ENCODE measurements around the gene TMIGD1. TPM values are rescaled to one million over a fixed set of nuclear protein-coding genes. Genes with fewer than 3 reads are reported as not detected.

TMIGD1 gene
- total and polyA plus RNA-seq, 10 of the 15 experiments (the other 5 are each of a cell fraction or from before 2014, with no cell fraction given), result not detected

DNA sequence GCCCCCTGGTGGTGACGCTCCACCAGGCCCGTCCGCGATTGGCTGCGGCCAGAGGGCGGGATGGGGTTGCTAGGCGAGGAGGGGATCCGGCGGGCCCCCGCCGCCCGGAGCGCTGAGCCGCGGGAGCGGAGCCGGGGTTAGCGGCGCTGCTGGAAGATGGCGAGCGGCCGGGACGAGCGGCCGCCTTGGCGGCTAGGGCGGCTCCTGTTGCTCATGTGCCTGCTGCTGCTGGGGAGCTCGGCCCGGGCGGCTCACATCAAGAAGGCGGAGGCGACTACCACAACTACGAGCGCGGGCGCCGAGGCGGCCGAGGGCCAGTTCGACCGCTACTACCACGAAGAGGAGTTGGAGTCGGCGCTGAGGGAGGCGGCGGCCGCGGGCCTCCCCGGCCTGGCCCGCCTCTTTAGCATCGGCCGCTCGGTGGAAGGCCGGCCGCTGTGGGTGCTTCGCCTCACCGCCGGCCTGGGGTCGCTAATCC lies 45.0 kb upstream of the TMIGD1 start, which contains the start of gene CPD (continued):
- TF ChIP-seq, protein P1, sequence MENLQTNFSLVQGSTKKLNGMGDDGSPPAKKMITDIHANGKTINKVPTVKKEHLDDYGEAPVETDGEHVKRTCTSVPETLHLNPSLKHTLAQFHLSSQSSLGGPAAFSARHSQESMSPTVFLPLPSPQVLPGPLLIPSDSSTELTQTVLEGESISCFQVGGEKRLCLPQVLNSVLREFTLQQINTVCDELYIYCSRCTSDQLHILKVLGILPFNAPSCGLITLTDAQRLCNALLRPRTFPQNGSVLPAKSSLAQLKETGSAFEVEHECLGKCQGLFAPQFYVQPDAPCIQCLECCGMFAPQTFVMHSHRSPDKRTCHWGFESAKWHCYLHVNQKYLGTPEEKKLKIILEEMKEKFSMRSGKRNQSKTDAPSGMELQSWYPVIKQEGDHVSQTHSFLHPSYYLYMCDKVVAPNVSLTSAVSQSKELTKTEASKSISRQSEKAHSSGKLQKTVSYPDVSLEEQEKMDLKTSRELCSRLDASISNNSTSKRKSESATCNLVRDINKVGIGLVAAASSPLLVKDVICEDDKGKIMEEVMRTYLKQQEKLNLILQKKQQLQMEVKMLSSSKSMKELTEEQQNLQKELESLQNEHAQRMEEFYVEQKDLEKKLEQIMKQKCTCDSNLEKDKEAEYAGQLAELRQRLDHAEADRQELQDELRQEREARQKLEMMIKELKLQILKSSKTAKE (IDR thresholded peaks at IDR 0.05; ENCODE audit: low read depth, poor library complexity, severe bottlenecking), result no peak
- TF ChIP-seq ETV6 (conservative IDR thresholded peaks at IDR 0.05 in 1 of 2, IDR thresholded peaks at IDR 0.05 in 1 of 2; ENCODE audit: borderline replicate concordance in 1 of 2, low read depth in 1 of 2) (no peak), ASH2L (IDR thresholded peaks at IDR 0.05; ENCODE audit: borderline replicate concordance, low read depth) (peak; percentile 29; the same call in 1 of the 2 replicates), RB1 (IDR thresholded peaks at IDR 0.05; ENCODE audit: borderline replicate concordance) (0 out of 2 replicates have a peak, but pooled peaks have one; percentile 56), HCFC1 (IDR thresholded peaks at IDR 0.05; ENCODE audit: low read length) (peak; percentile 36; the same call in 1 of the 2 replicates), POU2F2 (IDR thresholded peaks at IDR 0.05; ENCODE audit: borderline replicate concordance, low read depth, low read length) (0 out of 3 replicates have a peak, but pooled peaks have one; percentile 45), CEBPB (IDR thresholded peaks at IDR 0.05; ENCODE audit: borderline replicate concordance in 1 of 2, low read depth in 2 of 2, low read length in 2 of 2) (no peak), CHD2 (IDR thresholded peaks at IDR 0.05; ENCODE audit: borderline replicate concordance, low read depth, low read length) (peak; percentile 63; the same call in 1 of the 2 replicates), NFYA (IDR thresholded peaks at IDR 0.05; ENCODE audit: borderline replicate concordance, low read depth, low read length) (no peak), MEF2A (IDR thresholded peaks at IDR 0.05; ENCODE audit: insufficient read depth, low read depth, low read length) (no peak), HDGF (IDR thresholded peaks at IDR 0.05) (no peak), NR2F1 (conservative IDR thresholded peaks at IDR 0.05) (peak; percentile 26; the same call in 1 of the 2 replicates), MEF2B (IDR thresholded peaks at IDR 0.05; ENCODE audit: partially characterized antibody, poor library complexity, severe bottlenecking) (no peak), ZNF24 (IDR thresholded peaks at IDR 0.05) (no peak), ZBED1 (IDR thresholded peaks at IDR 0.05; ENCODE audit: borderline replicate concordance) (no peak), BACH1 (IDR thresholded peaks at IDR 0.05; ENCODE audit: borderline replicate concordance) (peak; percentile 61; the same call in 1 of the 2 replicates), NR2C2 (IDR thresholded peaks at IDR 0.05; ENCODE audit: borderline replicate concordance, control insufficient read depth, insufficient read length, low read depth) (no peak), EGR1 (IDR thresholded peaks at IDR 0.05; ENCODE audit: borderline replicate concordance in 1 of 2, low read depth in 2 of 2, low read length in 2 of 2) (peak in 1 of 2 experiments; percentile 26; a peak in 1 of 3 replicates), ZNF217 (IDR thresholded peaks at IDR 0.05) (no peak), SMAD5 (IDR thresholded peaks at IDR 0.05; ENCODE audit: low read depth) (no peak)
- TF ChIP-seq, protein P2, sequence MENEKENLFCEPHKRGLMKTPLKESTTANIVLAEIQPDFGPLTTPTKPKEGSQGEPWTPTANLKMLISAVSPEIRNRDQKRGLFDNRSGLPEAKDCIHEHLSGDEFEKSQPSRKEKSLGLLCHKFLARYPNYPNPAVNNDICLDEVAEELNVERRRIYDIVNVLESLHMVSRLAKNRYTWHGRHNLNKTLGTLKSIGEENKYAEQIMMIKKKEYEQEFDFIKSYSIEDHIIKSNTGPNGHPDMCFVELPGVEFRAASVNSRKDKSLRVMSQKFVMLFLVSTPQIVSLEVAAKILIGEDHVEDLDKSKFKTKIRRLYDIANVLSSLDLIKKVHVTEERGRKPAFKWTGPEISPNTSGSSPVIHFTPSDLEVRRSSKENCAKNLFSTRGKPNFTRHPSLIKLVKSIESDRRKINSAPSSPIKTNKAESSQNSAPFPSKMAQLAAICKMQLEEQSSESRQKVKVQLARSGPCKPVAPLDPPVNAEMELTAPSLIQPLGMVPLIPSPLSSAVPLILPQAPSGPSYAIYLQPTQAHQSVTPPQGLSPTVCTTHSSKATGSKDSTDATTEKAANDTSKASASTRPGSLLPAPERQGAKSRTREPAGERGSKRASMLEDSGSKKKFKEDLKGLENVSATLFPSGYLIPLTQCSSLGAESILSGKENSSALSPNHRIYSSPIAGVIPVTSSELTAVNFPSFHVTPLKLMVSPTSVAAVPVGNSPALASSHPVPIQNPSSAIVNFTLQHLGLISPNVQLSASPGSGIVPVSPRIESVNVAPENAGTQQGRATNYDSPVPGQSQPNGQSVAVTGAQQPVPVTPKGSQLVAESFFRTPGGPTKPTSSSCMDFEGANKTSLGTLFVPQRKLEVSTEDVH (IDR thresholded peaks at IDR 0.05; ENCODE audit: low read depth, partially characterized antibody), result no peak

Measured in GM12878 (cell line).